Nephron progenitor cell (in vitro differentiated cells): ENCODE results near the gene LAMC2.
A peak's percentile ranks its signal among the peaks of the same experiment; 100 is the strongest.

Experiments used
- DNase-seq: peaks from one replicate; pipeline ENCODE4 v3.0.0; 2021
- H3K27ac Mint-ChIP-seq: 2 replicates; pipeline ENCODE4 v1.8.0; 2021; ENCODE audit warnings: mild to moderate bottlenecking, moderate library complexity, mixed read lengths
- H3K27me3 Mint-ChIP-seq: 2 replicates; pipeline ENCODE4 v1.8.0; 2021; ENCODE audit warnings: mild to moderate bottlenecking, low read depth, mixed read lengths; ENCODE audit not compliant: poor library complexity
- H3K36me3 Mint-ChIP-seq: 2 replicates; pipeline ENCODE4 v1.8.0; 2021; ENCODE audit warnings: low read depth, mixed read lengths
- H3K4me1 Mint-ChIP-seq: 2 replicates; pipeline ENCODE4 v1.8.0; 2021; ENCODE audit warnings: mixed read lengths
- H3K4me3 Mint-ChIP-seq: 2 replicates; pipeline ENCODE4 v1.8.0; 2021; ENCODE audit warnings: mild to moderate bottlenecking, moderate library complexity, mixed read lengths
- H3K9me3 Mint-ChIP-seq: 2 replicates; pipeline ENCODE4 v1.8.0; 2021; ENCODE audit warnings: mild to moderate bottlenecking, moderate library complexity, mixed read lengths
- TF ChIP-seq, protein P1 (sequence below): fragments of 200-600 bp; sonication (generic); IDR thresholded peaks from 2 replicates; pipeline ENCODE4 v1.5.0; 2021; ENCODE audit warnings: antibody characterized with exemption

LAMC2 gene

DNA sequence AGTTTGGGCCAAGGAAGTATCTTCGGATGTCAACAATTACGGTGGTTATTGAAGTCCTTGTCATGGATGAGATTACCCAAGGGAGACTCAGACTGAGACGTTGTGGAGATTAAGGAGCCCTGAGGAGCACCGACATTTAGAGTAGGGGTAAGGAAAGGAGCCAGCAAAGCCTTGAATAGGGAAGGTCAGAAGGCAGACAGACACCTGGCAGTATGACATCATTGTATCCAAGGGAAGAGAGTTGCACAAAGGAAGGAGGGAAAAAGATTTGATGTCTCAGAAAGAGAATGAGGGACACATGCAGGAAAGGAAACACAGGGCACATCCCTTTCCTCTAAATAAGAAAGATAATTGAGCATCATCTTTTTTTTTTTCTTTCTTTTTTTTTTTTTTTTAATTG, 11.7 kb downstream of the LAMC2 start:
- Mint-ChIP-seq H3K9me3 (no peaks in the 10 kb centered on the region), H3K27ac (peak overlapping the region; percentile 89), H3K27me3 (no peaks in the 10 kb centered on the region), H3K36me3 (no peaks in the 10 kb centered on the region), H3K4me3 (peak overlapping the region; percentile 3), H3K4me1 (peaks cover 69% of the 10 kb centered on the region)
- no peak for DNase-seq
- TF ChIP-seq, protein P1, sequence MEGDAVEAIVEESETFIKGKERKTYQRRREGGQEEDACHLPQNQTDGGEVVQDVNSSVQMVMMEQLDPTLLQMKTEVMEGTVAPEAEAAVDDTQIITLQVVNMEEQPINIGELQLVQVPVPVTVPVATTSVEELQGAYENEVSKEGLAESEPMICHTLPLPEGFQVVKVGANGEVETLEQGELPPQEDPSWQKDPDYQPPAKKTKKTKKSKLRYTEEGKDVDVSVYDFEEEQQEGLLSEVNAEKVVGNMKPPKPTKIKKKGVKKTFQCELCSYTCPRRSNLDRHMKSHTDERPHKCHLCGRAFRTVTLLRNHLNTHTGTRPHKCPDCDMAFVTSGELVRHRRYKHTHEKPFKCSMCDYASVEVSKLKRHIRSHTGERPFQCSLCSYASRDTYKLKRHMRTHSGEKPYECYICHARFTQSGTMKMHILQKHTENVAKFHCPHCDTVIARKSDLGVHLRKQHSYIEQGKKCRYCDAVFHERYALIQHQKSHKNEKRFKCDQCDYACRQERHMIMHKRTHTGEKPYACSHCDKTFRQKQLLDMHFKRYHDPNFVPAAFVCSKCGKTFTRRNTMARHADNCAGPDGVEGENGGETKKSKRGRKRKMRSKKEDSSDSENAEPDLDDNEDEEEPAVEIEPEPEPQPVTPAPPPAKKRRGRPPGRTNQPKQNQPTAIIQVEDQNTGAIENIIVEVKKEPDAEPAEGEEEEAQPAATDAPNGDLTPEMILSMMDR = no peak

GRCh38 chr1:183198463-183198862, 12.4 kb downstream of the LAMC2 start:
- no peaks in the 10 kb centered on the region for H3K36me3 Mint-ChIP-seq
- peaks cover 65% of the 10 kb centered on the region for H3K4me1 Mint-ChIP-seq
- H3K9me3 Mint-ChIP-seq = no peaks in the 10 kb centered on the region
- H3K27ac Mint-ChIP-seq = peak overlapping the region; percentile 89
- H3K4me3 Mint-ChIP-seq = no peak overlapping the region
- DNase-seq = peak; percentile 10
- TF ChIP-seq, protein P1 = no peak
- no peaks in the 10 kb centered on the region for H3K27me3 Mint-ChIP-seq

DNA sequence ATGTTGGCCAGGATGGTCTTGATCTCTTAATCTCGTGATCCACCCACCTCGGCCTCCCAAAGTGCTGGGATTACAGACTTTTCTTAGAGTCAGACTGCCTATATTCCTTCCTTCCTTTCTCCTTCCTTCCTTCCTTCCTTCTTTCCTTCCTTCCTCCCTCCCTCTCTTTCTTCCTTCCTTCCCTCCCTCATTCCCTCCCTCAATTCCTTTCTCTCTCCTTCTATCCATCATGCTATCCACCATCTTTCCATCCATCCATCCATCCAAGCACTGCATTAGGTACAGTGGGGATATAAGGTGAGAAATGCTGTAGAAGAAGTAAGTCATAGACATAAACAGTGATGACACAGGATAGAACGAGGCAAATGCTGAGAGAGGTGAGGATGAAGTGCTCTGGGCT, 13.2 kb downstream of the LAMC2 start:
- H3K27me3 Mint-ChIP-seq = no peaks in the 10 kb centered on the region
- no peaks in the 10 kb centered on the region for H3K9me3 Mint-ChIP-seq
- H3K4me3 Mint-ChIP-seq = peak overlapping the region; percentile 2
- H3K36me3 Mint-ChIP-seq = no peaks in the 10 kb centered on the region
- H3K4me1 Mint-ChIP-seq = peaks cover 62% of the 10 kb centered on the region
- TF ChIP-seq, protein P1 = no peak
- H3K27ac Mint-ChIP-seq = peak overlapping the region; percentile 18
- DNase-seq = no peak

DNA sequence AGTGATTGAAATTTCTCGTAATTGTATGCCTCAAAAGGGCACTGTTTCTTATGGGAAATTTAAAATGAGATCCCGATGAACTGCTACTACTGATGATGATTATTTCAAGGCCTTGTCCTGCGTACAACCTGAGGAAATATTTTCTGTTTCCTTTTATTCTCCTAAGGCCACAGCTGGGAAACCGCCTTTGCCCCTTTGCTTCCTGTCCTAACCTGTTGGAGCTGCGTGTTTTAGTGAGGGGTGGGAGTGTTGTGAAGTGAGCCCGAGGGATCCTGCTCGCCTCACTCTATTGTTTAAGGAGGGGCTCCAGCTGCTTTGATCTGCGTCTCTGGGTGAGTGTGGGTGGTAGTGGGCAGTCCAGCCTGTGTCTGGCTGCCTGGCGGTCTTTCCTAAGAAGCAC, 14.4 kb downstream of the LAMC2 start:
- H3K27me3 Mint-ChIP-seq = no peaks in the 10 kb centered on the region
- H3K36me3 Mint-ChIP-seq = no peaks in the 10 kb centered on the region
- TF ChIP-seq, protein P1 = no peak
- H3K4me3 Mint-ChIP-seq = peak overlapping the region; percentile 3
- no peaks in the 10 kb centered on the region for H3K9me3 Mint-ChIP-seq
- H3K4me1 Mint-ChIP-seq = peaks cover 54% of the 10 kb centered on the region
- no peak for DNase-seq
- peak overlapping the region; percentile 32 for H3K27ac Mint-ChIP-seq

DNA sequence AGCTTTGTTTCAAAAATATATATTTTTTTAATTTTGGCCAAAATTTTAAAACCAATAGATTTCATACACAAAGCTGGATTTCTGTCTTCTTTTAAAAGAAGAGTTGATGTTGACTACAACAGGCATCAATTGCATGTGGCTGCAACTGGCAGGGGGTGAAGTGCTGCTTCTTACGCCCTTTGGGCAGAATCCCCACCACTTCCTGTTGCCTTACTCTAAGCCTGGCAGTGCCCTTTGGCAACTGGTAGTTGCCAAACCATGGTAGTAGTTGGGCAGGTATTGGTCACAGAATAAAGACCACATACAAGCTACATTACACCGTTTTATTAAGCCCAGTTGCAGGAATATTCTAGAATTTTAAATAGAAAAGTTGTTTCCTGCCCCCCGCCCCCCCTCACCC, 17.0 kb downstream of the LAMC2 start:
- H3K27ac Mint-ChIP-seq = no peak overlapping the region
- no peak for DNase-seq
- H3K4me1 Mint-ChIP-seq = peaks cover 38% of the 10 kb centered on the region
- TF ChIP-seq, protein P1 = no peak
- peaks cover 4% of the 10 kb centered on the region for H3K27me3 Mint-ChIP-seq
- no peaks in the 10 kb centered on the region for H3K36me3 Mint-ChIP-seq
- no peaks in the 10 kb centered on the region for H3K9me3 Mint-ChIP-seq
- no peak overlapping the region for H3K4me3 Mint-ChIP-seq

GRCh38 chr1:183205196-183205781, 19.2 kb downstream of the LAMC2 start:
- Mint-ChIP-seq H3K9me3 (no peaks in the 10 kb centered on the region), H3K36me3 (no peaks in the 10 kb centered on the region), H3K27me3 (peaks cover 4% of the 10 kb centered on the region), H3K27ac (no peak overlapping the region), H3K4me1 (peaks cover 17% of the 10 kb centered on the region), H3K4me3 (no peak overlapping the region)
- DNase-seq = no peak
- TF ChIP-seq, protein P1 = no peak
